ENCODE results near the gene AHNAK2. TPM values are rescaled to one million over a fixed set of nuclear protein-coding genes. Genes with fewer than 3 reads are reported as not detected.

Gene AHNAK2
- total RNA-seq, 2 donors from 2014 or later, result 3.6 to 5.2 TPM

GRCh38 chr14:105021656-105022275, 43.6 kb upstream of the AHNAK2 start:
- Histone ChIP-seq H3K4me3 (peak overlapping the region; percentile 14 to 31), H3K36me3 (replicated peaks in 1 of 2; ENCODE audit: insufficient read depth in 1 of 2, low read depth in 2 of 2) (no peaks in the 10 kb centered on the region), H3K9me3 (no peaks in the 10 kb centered on the region), H3K27ac (peak overlapping the region; percentile 40 to 76 (median 60)), H3K4me1 (peaks cover 32% of the 10 kb centered on the region), H3K27me3 (no peaks in the 10 kb centered on the region)
- DNase-seq (peak; percentile 31 to 47 (median 41)), ATAC-seq (no peak)
- TF ChIP-seq POLR2A (IDR thresholded peaks at IDR 0.05) (peak in 1 of 3 donors; percentile 10), CTCF (IDR thresholded peaks at IDR 0.05) (no peak)
- 7 to 8% methylated on average over 19 to 20 of the region's 20 CpGs for WGBS, 2 donors
- intact Hi-C loops (cut with DNase I), result no loop called here

GRCh38 chr14:105020815-105021655, 42.9 kb upstream of the AHNAK2 start, which contains the start of gene CDCA4:
TSS of gene CDCA4 (minus strand) at chr14:105021083. CDS start at chr14:105011929, 9,154 bp downstream.
- 1 to 2% methylated on average over 7 to 81 of the region's 115 CpGs for WGBS, 2 donors
- Histone ChIP-seq H3K27me3 (no peaks in the 10 kb centered on the region), H3K27ac (peak within 1 kb of the TSS; percentile 40 to 84 (median 68)), H3K36me3 (replicated peaks in 1 of 2; ENCODE audit: insufficient read depth in 1 of 2, low read depth in 2 of 2) (no peaks in the 10 kb centered on the region), H3K4me1 (peaks cover 32% of the 10 kb centered on the region), H3K4me3 (peak within 1 kb of the TSS; percentile 32 to 58), H3K9me3 (no peaks in the 10 kb centered on the region)
- peak; percentile 96 for ATAC-seq
- peak; percentile 41 to 81 (median 79) for TF ChIP-seq POLR2A (IDR thresholded peaks at IDR 0.05)
- TF ChIP-seq CTCF (IDR thresholded peaks at IDR 0.05), result peak in 2 of 7 experiments; percentile 10 to 27
- intact Hi-C loops (cut with DNase I), result no loop called here
- peak; percentile 97 to 99 (median 98) for DNase-seq

GRCh38 chr14:105019861-105020814, 42.0 kb upstream of the AHNAK2 start:
- peak; percentile 16 to 34 (median 29) for DNase-seq
- 9 to 27% methylated on average over 22 to 66 of the region's 75 CpGs for WGBS, 2 donors
- intact Hi-C loops (cut with DNase I), result no loop called here

More at GRCh38 chr14:105019861-105020814, 42.0 kb upstream of the AHNAK2 start:
- H3K4me3 ChIP-seq, result peak overlapping the region; percentile 32 to 58
- H3K27ac ChIP-seq, result peak overlapping the region in 3 of 4 donors; percentile 65 to 84 (median 72)
- no peaks in the 10 kb centered on the region for H3K36me3 ChIP-seq (replicated peaks in 1 of 2; ENCODE audit: insufficient read depth in 1 of 2, low read depth in 2 of 2)
- H3K4me1 ChIP-seq, result peaks cover 32% of the 10 kb centered on the region
- TF ChIP-seq POLR2A (IDR thresholded peaks at IDR 0.05), result no peak
- no peak for TF ChIP-seq CTCF (IDR thresholded peaks at IDR 0.05)
- ATAC-seq, result peak; percentile 2
- H3K27me3 ChIP-seq, result no peaks in the 10 kb centered on the region
- no peaks in the 10 kb centered on the region for H3K9me3 ChIP-seq

Data from body of pancreas (tissue), 4 donors.